GM23338 (cell line): ENCODE measurements around the gene APBA2.

Experiments
- CREB1 ChIP-seq: fragments of 250-450 bp; sonication (Bioruptor Pico); IDR thresholded peaks from 2 replicates; pipeline ENCODE4 v1.5.0; 2020; ENCODE audit warnings: low read depth, mild to moderate bottlenecking, moderate library complexity
- CTCF ChIP-seq, 2 experiments: fragments of 200-600 bp in 1 of 2; sonication (generic) in 1 of 2; conservative IDR thresholded peaks; 2 replicates each; pipeline versions ENCODE4 v1.5.1 to v1.6.1; 2016 to 2017; ENCODE audit warnings: antibody characterized with exemption in 2 of 2, low read depth in 2 of 2, mild to moderate bottlenecking in 2 of 2, moderate library complexity in 1 of 2
- ETS1 ChIP-seq: IDR thresholded peaks from 2 replicates; pipeline ENCODE4 v1.6.1; 2016; ENCODE audit warnings: antibody characterized with exemption
- EZH2 ChIP-seq: fragments of 200-600 bp; sonication (generic); IDR thresholded peaks from one replicate; pipeline ENCODE4 v1.8.0; 2017; ENCODE audit warnings: antibody characterized with exemption, mild to moderate bottlenecking, low read depth; ENCODE audit not compliant: unreplicated experiment
- EZH2phosphoT487 ChIP-seq: fragments of 200-600 bp; sonication (generic); IDR thresholded peaks from one replicate; pipeline ENCODE4 v1.8.1; 2018; ENCODE audit warnings: antibody characterized with exemption; ENCODE audit not compliant: unreplicated experiment
- JUNB ChIP-seq: IDR thresholded peaks from one replicate; pipeline ENCODE4 v1.6.1; 2016; ENCODE audit warnings: antibody characterized with exemption; ENCODE audit not compliant: unreplicated experiment
- POLR2AphosphoS5 ChIP-seq: IDR thresholded peaks from 2 replicates; pipeline ENCODE4 v1.6.1; 2016; ENCODE audit warnings: antibody characterized with exemption, low read depth
- REST ChIP-seq: IDR thresholded peaks from one replicate; pipeline ENCODE4 v1.6.1; 2018; ENCODE audit warnings: antibody characterized with exemption; ENCODE audit not compliant: unreplicated experiment
- ZNF462 ChIP-seq: fragments of 250-450 bp; sonication (Bioruptor Pico); IDR thresholded peaks from 2 replicates; pipeline ENCODE4 v1.5.0; 2020; ENCODE audit warnings: mild to moderate bottlenecking, moderate library complexity

GRCh38 chr15:29008846-29009245 lies 123.1 kb downstream of the APBA2 start:
- TF ChIP-seq CTCF (conservative IDR thresholded peaks at IDR 0.05; ENCODE audit: low read depth in 2 of 2) (no peak), CREB1 (CRISPR knock-in tag) (no peak), EZH2 (no peak), POLR2AphosphoS5 (no peak), ZNF462 (CRISPR knock-in tag) (no peak), REST (no peak), JUNB (no peak), EZH2phosphoT487 (no peak), ETS1 (no peak)
